HG02642 (cell line): ENCODE results near the gene SERPINB2.
A peak's percentile ranks its signal among the peaks of the same experiment; 100 is the strongest.

Experiments used
- ATAC-seq: cut with Tn5 transposase; IDR thresholded peaks from one replicate; pipeline ENCODE4 v1.9.1; 2021; ENCODE audit warnings: mild to moderate bottlenecking; ENCODE audit not compliant: unreplicated experiment, poor library complexity

SERPINB2 gene, protein sequence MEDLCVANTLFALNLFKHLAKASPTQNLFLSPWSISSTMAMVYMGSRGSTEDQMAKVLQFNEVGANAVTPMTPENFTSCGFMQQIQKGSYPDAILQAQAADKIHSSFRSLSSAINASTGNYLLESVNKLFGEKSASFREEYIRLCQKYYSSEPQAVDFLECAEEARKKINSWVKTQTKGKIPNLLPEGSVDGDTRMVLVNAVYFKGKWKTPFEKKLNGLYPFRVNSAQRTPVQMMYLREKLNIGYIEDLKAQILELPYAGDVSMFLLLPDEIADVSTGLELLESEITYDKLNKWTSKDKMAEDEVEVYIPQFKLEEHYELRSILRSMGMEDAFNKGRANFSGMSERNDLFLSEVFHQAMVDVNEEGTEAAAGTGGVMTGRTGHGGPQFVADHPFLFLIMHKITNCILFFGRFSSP

DNA sequence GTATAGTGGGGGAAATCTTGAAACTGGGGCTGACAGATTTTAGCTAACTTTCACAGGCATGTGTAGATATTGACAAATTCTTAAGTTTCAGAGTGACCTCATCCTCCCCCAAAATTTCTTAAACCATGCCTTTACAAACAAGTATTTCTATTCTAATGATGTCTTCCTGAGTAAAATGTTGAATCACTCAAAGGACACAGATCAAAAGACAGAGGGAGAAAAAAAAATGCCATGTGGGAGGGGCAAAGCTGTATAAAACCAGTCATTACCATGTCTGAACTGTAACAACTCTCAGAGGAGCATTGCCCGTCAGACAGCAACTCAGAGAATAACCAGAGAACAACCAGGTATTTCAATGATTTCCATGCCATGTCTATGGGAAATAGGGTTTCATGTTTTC lies at the start of gene SERPINB2:
SERPINB2 (plus strand) TSS at position 282 of the 400 bp plus-strand sequence. CDS start 3,740 bp downstream, outside the sequence.
- ATAC-seq, result no peak

DNA sequence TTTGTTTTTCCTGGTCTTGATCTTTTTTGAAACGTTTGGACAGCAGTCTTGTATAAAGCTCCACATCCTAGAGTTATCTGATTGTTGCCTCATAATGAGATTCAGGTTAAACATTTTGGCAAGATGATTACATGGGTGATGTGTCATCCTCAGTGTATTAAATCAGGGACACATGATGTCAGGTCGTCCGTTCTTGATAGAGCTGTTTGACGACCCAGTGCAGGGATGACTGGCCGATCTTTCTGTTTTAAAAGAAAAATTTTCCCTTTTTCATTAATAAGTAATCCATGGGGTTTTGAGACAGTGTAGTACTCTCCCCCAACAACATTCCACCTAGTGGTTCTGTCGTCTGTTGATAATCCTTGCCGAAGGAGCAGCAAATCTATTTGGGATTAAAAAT lies 44.5 kb upstream of the SERPINB2 start:
- peak; percentile 55 for ATAC-seq

DNA sequence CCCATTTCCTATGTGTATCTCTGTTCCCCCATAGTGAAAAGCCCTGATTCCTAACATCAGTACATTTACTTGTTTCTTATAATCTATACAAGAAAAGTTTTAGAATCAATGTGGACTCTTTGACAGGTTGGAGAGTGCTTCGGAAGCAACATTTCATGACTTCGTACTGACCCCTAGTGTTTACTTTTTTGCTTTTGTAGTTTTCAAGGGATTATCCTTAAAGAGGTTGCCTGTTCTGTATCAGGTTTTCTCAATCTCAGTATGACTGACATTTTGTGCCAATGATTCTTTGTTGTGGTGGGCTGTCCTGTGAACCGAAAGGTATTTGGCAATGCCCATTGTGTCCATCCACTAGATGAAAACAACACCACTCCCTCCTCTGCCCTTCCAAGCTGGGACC lies 43.3 kb upstream of the SERPINB2 start:
- ATAC-seq, result no peak

GRCh38 chr18:63848159-63848558 lies 39.3 kb upstream of the SERPINB2 start:
- peak; percentile 56 for ATAC-seq

- peak; percentile 58 for ATAC-seq
Measured at GRCh38 chr18:63850020-63850419, 37.5 kb upstream of the SERPINB2 start.

DNA sequence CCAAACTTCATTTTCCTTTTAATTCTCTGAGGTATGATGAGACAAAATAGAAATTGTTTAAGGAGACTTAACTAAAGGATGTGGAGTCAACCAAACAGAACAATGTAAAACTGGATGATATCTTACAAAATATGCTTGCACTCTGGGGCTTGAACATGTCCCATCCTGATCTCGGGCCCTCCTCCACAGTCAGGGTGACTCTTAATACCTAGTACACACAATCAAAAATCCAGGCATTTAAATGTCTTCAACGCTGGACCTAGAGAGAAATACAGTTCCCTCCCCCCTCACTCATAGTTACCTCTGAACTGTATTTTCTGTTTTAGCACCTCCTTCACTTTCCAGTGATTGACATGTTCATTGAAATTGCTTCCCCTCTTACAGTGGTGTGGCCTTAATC lies 36.9 kb upstream of the SERPINB2 start:
- ATAC-seq, result no peak

- no peak for ATAC-seq
Measured at GRCh38 chr18:63858456-63858855, 29.0 kb upstream of the SERPINB2 start.

DNA sequence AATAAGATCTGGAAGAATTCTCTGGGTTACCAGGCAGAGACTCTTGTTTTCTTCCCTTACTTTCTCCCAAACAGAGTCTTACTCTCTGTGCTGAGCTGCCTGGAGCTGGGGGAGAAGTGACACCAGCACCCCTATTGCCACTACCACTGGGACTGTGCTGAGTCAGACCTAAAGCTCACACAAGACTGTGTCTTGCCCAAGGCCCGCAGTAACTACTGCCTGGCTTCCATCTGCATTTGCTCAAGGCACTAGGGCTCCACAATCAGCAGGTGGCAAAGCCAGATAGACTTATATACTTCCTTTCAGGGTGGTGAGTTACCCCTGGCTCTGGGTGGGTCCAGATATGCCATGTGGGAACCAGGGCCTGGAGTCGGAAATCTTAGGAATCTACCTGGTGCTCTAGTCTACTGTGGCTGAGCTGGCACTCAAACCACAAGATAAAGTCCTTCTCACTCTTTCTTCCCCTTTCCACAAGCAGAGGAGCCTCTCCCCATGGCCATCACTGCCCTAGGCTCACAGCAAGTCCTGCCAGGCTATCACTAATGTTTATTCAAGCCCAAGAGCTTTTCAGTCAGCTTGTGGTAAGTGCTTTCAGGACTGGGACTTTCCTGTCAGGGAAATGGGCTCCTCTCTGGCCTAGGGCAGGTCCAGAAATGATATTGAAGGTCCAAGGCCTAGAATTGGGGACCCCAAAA lies 27.6 kb upstream of the SERPINB2 start:
- ATAC-seq, result no peak

DNA sequence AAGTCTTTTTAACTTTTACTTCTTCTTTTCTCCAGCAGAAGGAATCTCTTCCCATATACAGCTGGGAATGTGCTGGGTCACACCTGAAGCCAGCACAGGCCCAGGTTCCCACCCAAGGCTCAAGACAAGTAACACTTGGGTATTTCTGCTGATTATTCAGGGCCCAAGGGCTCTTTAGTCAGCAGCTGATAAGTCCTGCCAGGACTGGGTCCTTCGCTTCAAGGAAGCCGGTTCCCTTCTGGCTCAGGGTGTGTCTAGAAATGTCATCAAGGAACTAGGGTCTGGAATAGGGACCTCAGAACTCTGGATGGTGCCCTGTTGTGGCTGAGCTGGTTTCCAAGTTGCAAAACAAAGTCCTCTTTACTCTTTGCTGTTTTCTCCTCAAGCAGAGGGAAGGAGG lies 27.0 kb upstream of the SERPINB2 start:
- no peak for ATAC-seq

- ATAC-seq, result no peak
Measured at GRCh38 chr18:63867368-63868125, 20.0 kb upstream of the SERPINB2 start.

DNA sequence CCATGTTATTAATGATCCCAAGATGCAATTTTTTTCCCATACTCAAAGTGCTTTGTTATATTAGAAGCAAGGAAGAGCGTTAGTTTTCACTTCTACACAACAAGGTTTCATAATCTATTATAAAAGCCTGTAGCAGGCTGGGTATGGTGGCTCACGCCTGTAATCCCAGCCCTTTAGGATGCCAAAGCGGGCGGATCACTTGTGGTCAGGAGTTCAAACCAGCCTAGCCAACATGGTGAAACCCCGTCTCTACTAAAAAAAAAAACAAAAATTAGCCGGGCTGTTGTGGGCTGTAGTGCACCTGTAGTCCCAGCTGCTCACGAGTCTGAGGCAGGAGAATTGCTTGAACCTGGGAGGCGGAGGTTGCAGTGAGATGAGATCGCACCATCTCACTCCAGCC lies 19.0 kb upstream of the SERPINB2 start:
- no peak for ATAC-seq

DNA sequence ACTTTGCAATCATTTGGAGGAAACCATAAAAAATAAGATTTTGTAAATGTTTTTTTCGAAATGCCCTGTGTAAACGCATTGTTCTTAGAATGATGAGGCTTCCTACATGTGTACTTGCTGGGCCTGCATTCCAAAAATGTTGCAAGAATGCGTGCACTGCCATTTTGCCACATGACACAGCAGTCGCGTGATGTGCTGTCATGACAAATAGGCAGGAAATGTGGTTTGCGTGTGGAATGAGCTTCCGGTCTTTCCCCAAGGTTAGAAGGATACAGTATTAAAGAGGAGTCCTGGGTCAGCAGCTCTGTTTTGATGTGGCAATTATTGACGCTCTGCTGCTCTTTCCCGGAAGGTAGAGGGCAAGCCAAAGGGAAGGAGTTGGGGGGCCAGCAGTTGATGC lies 18.1 kb upstream of the SERPINB2 start:
- ATAC-seq, result no peak

GRCh38 chr18:63869851-63870250 lies 17.7 kb upstream of the SERPINB2 start:
- no peak for ATAC-seq

- no peak for ATAC-seq
Measured at GRCh38 chr18:63871836-63872235, 15.7 kb upstream of the SERPINB2 start.

DNA sequence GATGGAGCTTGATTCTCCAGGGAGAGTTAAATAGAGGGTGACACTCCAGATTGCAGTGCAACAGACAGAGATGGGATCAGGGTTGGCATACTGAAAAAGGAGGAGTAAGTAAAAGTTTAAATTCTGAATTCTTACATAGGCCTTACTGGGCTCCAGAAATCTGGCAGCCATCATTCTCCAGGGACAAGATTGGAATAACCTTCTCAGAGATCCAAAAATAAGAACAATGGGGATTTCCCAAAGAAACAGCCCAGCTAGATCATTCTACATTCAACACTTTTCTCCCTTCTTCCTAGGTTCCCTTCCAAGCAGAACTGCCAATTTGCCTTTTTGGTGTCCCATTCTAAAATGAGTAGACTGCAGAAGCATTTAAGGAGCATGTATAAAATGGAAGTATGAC lies 14.9 kb upstream of the SERPINB2 start:
- ATAC-seq, result no peak

DNA sequence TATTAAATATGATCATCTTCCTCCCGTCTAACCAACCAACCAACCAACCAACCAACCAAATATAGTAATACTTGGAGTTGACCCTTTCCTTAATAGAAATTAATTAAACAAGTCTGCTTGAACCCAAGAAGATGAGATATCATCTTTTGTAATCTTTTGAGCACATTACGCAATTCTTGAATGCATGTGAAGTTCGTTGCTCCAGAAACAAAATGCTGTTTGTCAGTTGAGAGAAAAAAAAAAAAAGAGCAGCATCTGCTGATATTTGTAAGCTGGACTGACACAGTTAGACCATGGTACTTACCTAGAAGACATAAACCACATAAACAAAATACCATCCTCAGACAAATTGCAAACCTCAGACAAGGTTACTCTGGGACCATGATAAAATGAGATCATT lies 9.2 kb upstream of the SERPINB2 start:
- ATAC-seq, result no peak

- no peak for ATAC-seq
Measured at GRCh38 chr18:63878925-63879324, 8.6 kb upstream of the SERPINB2 start.

GRCh38 chr18:63879709-63880108 lies 7.8 kb upstream of the SERPINB2 start:
- no peak for ATAC-seq

GRCh38 chr18:63881851-63882250 lies 5.7 kb upstream of the SERPINB2 start:
- ATAC-seq, result no peak

DNA sequence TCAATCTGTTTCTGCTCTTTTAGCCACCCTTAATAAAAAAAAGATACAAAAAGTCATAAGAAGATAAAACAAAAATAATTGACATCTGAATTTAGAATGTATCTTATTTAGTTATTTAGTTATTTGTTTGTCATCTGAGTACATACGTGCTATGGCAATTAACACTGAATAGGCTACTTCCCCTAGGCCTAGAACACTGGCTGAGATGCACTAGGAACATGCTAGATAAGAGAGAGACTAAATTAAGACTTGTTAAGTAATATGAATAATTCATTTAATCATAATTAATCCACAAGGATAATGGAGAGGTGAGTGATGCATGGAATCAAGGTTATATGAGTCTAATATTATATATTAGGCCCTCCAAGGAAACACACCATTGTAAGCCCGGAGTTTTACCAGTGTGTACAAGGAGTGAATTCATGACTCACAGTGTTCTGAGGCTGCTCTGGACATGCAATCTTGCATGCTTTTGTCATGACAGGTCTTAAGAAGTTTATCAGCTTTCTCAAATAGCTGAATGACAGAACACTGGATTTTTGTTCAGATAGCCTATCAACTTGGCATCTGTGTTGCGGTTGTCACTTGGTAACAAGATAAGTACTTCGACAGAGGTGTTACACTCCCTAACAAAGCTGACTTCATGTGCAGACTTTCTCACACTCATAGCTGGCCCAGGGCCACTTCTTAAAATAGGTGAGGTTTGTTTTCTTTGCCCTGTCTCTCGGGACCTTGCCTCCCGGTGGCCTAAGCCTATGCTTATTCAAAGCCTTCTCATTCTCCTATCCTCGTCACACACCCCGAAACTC lies 5.0 kb upstream of the SERPINB2 start:
- ATAC-seq, result no peak
